Measurements from ENCODE around the gene WFDC2.

WFDC2 gene

GRCh38 chr20:45448270-45448669 lies 21.3 kb upstream of the WFDC2 start:
- H3K79me2 ChIP-seq (ENCODE audit: insufficient read depth, low read length), result no peaks in the 10 kb centered on the region
- ATAC-seq (ENCODE audit: insufficient read depth, low read depth) (no peak), DNase-seq (no peak)
- no peaks in the 10 kb centered on the region for H3K9me3 ChIP-seq (ENCODE audit: insufficient read depth, low read length, severe bottlenecking)
- H3K27ac ChIP-seq (ENCODE audit: low read length), result no peak overlapping the region
- H3K4me1 ChIP-seq (ENCODE audit: insufficient read depth, low read length), result peaks cover 11% of the 10 kb centered on the region
- TF ChIP-seq, protein P1, sequence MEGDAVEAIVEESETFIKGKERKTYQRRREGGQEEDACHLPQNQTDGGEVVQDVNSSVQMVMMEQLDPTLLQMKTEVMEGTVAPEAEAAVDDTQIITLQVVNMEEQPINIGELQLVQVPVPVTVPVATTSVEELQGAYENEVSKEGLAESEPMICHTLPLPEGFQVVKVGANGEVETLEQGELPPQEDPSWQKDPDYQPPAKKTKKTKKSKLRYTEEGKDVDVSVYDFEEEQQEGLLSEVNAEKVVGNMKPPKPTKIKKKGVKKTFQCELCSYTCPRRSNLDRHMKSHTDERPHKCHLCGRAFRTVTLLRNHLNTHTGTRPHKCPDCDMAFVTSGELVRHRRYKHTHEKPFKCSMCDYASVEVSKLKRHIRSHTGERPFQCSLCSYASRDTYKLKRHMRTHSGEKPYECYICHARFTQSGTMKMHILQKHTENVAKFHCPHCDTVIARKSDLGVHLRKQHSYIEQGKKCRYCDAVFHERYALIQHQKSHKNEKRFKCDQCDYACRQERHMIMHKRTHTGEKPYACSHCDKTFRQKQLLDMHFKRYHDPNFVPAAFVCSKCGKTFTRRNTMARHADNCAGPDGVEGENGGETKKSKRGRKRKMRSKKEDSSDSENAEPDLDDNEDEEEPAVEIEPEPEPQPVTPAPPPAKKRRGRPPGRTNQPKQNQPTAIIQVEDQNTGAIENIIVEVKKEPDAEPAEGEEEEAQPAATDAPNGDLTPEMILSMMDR (IDR thresholded peaks at IDR 0.05; ENCODE audit: borderline replicate concordance, extremely low read depth, low read length, poor library complexity, severe bottlenecking), result no peak
- no peak for TF ChIP-seq EZH2 (IDR thresholded peaks at IDR 0.05; ENCODE audit: borderline replicate concordance, low read depth, low read length, severe bottlenecking)
- H4K20me1 ChIP-seq (ENCODE audit: insufficient read depth, low read length), result no peaks in the 10 kb centered on the region
- H3K4me2 ChIP-seq (ENCODE audit: insufficient read depth, low read length), result no peak overlapping the region
- no peaks in the 10 kb centered on the region for H3K36me3 ChIP-seq (ENCODE audit: insufficient read depth, low read length)
- no peak overlapping the region for H2AFZ ChIP-seq (ENCODE audit: low read depth, low read length)
- no peak overlapping the region for H3K9ac ChIP-seq (ENCODE audit: low read depth, low read length)
- no peaks in the 10 kb centered on the region for H3K27me3 ChIP-seq (ENCODE audit: insufficient read depth, low read length, poor library complexity)
- H3K4me3 ChIP-seq (ENCODE audit: low read depth in 1 of 2, low read length in 2 of 2), result no peak overlapping the region

- H3K27me3 ChIP-seq (ENCODE audit: insufficient read depth, low read length, poor library complexity), result no peaks in the 10 kb centered on the region
- H2AFZ ChIP-seq (ENCODE audit: low read depth, low read length), result no peak overlapping the region
- no peak for ATAC-seq (ENCODE audit: insufficient read depth, low read depth)
- no peak overlapping the region for H3K4me3 ChIP-seq (ENCODE audit: low read depth in 1 of 2, low read length in 2 of 2)
- TF ChIP-seq, protein P1 (IDR thresholded peaks at IDR 0.05; ENCODE audit: borderline replicate concordance, extremely low read depth, low read length, poor library complexity, severe bottlenecking), result no peak
- no peak for TF ChIP-seq EZH2 (IDR thresholded peaks at IDR 0.05; ENCODE audit: borderline replicate concordance, low read depth, low read length, severe bottlenecking)
- H3K79me2 ChIP-seq (ENCODE audit: insufficient read depth, low read length), result no peaks in the 10 kb centered on the region
- no peaks in the 10 kb centered on the region for H4K20me1 ChIP-seq (ENCODE audit: insufficient read depth, low read length)
- no peaks in the 10 kb centered on the region for H3K9me3 ChIP-seq (ENCODE audit: insufficient read depth, low read length, severe bottlenecking)
- DNase-seq, result no peak
- no peak overlapping the region for H3K4me2 ChIP-seq (ENCODE audit: insufficient read depth, low read length)
- H3K36me3 ChIP-seq (ENCODE audit: insufficient read depth, low read length), result no peaks in the 10 kb centered on the region
- no peak overlapping the region for H3K27ac ChIP-seq (ENCODE audit: low read length)
- peaks cover under 1% of the 10 kb centered on the region for H3K4me1 ChIP-seq (ENCODE audit: insufficient read depth, low read length)
- H3K9ac ChIP-seq (ENCODE audit: low read depth, low read length), result no peak overlapping the region
Measured at GRCh38 chr20:45449528-45449927, 20.0 kb upstream of the WFDC2 start.

GRCh38 chr20:45450097-45450818 lies 19.3 kb upstream of the WFDC2 start:
- Histone ChIP-seq H3K9me3 (ENCODE audit: insufficient read depth, low read length, severe bottlenecking) (no peaks in the 10 kb centered on the region), H3K4me2 (ENCODE audit: insufficient read depth, low read length) (no peak overlapping the region), H3K4me3 (ENCODE audit: low read depth in 1 of 2, low read length in 2 of 2) (no peak overlapping the region), H3K9ac (ENCODE audit: low read depth, low read length) (no peak overlapping the region), H3K79me2 (ENCODE audit: insufficient read depth, low read length) (no peaks in the 10 kb centered on the region), H4K20me1 (ENCODE audit: insufficient read depth, low read length) (no peaks in the 10 kb centered on the region), H3K27ac (ENCODE audit: low read length) (no peak overlapping the region), H3K36me3 (ENCODE audit: insufficient read depth, low read length) (no peaks in the 10 kb centered on the region), H3K27me3 (ENCODE audit: insufficient read depth, low read length, poor library complexity) (no peaks in the 10 kb centered on the region), H3K4me1 (ENCODE audit: insufficient read depth, low read length) (no peaks in the 10 kb centered on the region), H2AFZ (ENCODE audit: low read depth, low read length) (no peak overlapping the region)
- ATAC-seq (ENCODE audit: insufficient read depth, low read depth) (peak; percentile 76), DNase-seq (peak; percentile 34)
- no peak for TF ChIP-seq EZH2 (IDR thresholded peaks at IDR 0.05; ENCODE audit: borderline replicate concordance, low read depth, low read length, severe bottlenecking)
- TF ChIP-seq, protein P1 (IDR thresholded peaks at IDR 0.05; ENCODE audit: borderline replicate concordance, extremely low read depth, low read length, poor library complexity, severe bottlenecking), result peak; percentile 91

Data from DND-41 (cell line).